Activated CD4-positive, alpha-beta T cell treated with anti-CD3 and anti-CD28 coated beads, Interleukin-2, amount 50 U/mL, for 16 hours (primary cell): ENCODE data around the gene PAGR1.
"Not testable (repeated sequence)": the region's sequence is repeated elsewhere in the genome, so short reads cannot be mapped to it uniquely, and the experiment has no call there.

Source experiments
- DNase-seq: peaks from one replicate; pipeline ENCODE4 v3.0.0-alpha.2; 2020

The PAGR1 gene

DNA sequence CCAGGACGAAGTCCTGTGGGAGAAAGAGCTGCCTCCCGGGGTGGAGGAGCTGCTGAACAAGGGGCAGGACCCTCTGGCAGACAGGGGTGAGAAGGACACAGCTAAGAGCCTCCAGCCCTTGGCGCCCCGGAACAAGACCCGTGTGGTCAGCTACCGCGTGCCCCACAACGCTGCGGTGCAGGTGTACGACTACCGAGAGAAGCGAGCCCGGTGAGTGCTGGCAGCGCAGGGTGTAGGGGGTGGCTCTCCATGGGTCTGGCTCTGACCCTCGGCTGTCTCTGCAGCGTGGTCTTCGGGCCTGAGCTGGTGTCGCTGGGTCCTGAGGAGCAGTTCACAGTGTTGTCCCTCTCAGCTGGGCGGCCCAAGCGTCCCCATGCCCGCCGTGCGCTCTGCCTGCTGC is 25.7 kb downstream of the PAGR1 start:
- no peak for DNase-seq

DNA sequence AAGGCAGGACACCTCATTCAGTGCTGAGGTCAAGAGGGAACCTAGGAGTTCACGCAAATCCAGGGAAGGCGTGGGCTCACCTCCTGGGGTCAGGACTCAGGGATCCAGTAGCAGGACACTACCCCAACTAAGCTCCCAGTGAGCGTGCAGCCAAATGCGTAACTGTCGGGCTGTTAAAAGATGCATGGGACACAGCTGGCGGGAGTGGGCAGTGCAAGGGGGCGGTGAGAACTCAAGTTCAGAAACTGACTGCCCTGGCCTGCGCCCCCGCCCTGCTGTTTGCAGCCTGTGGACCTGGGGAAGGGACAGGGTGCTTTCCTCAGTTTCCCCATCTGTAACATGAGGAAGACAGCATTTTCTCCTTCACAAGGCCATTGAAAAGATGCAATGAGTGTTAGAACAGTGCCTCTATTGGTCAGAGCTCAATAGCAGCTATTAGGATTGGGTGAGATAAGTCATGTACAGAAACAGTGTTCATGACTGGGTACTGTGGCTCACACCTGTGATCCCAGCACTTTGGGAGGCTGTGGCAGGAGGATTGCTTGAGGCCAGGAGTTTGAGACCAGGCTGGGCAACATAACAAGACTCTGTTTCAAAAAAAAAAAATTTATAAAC is 26.9 kb downstream of the PAGR1 start:
- DNase-seq = no peak

DNA sequence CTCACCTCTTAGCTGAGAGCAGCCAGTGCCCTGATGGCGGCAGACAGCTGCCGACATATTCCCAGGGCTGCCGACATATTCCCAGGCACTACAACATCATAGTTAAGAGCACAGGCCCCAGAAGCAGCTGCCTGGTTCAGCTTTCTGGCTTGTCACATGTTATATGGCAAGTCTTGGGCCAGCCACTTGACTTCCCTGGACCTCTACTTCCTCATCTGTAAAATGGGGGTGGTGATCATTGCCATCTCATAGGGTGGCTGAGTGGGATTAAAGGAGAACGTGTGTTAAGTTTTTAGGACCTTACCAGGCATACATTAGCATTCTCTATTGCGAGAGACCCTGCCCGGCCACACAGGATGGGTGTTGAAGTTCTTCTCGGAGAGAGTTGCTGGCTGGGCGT is 28.0 kb downstream of the PAGR1 start:
- no peak for DNase-seq

DNA sequence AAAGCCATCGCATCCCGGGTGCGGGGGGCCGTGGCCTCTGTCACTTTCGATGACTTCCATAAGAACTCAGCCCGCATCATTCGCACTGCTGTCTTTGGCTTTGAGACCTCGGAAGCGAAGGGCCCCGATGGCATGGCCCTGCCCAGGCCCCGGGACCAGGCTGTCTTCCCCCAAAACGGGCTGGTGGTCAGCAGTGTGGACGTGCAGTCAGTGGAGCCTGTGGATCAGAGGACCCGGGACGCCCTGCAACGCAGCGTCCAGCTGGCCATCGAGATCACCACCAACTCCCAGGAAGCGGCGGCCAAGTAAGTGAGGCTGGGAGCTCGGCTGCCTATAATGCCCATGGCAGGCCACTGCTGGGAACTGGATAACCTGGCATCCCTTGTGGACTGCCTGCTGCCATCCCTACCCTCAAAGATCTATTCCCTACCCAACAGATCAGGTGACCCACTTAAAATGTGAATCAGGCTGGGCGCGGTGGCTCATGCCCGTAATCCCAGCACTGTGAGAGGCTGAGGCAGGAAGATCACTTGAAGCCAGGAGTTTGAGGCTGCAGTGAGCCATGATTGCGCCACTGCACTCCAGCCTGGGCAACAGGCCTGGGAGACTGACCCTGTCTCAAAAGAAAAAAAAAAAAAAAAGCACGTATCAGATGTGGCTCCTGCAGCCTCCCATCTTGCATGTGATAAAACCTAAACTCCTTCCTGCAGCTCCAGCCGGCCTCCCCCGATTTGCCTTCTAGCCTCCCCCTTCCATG is 28.8 kb downstream of the PAGR1 start:
- no peak for DNase-seq

DNA sequence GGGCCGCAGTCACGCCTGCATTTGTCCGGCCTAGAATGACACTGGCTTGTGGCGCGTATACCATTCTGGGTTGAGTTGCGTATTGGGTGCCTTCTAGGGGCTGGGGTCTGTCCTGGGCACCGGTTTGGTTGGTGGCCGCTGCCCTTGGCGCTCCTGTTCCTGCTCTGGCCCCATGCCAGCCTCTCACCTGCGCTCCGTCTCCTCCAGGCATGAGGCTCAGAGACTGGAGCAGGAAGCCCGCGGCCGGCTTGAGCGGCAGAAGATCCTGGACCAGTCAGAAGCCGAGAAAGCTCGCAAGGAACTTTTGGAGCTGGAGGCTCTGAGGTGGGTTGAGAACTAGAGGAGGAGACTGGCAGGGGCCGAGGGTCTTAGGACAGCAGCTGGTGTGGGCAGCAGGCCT is 29.7 kb downstream of the PAGR1 start:
- no peak for DNase-seq

DNA sequence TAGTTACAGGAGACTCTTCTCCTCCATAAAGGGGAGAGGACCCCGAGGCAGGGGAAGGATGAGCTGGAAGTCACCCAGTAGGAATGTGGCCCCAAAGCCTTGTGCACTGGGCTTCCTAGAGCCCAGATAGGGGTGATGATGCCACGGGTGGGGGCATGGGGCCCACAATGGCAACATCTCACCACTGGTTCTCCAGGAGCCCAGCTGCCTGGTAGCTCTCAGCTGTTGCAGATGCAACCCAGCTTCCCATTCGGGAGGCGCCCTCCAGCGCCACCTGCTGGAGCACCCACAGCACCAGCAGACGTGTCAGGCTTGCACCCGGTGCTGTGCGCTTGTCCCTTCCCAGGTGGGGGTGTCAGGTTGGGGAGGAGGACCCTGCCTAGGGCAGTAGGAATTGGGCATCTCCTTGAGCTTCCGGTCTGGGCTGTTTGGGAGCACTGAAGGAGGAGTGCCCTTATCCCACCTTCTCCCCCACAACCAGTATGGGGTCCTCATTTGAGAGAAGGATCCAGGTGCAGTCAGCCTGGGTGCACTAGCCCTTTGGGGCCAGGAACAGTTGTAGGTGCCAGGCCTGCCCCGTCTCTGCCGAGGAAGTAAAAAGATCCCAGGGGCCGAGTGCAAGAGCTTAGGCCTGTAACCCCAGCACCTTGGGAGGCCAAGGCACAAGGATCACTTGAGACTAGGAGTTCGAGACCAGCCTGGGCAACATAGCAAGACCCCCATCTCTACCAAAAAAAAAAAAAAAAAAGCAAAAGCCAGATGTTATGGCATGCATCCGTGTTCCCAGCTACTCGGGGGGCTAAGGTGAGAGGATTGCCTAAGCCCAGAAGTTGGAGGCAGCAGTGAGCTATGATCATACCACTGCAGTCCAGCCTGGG is 32.7 kb downstream of the PAGR1 start:
- DNase-seq = peak; percentile 83

DNA sequence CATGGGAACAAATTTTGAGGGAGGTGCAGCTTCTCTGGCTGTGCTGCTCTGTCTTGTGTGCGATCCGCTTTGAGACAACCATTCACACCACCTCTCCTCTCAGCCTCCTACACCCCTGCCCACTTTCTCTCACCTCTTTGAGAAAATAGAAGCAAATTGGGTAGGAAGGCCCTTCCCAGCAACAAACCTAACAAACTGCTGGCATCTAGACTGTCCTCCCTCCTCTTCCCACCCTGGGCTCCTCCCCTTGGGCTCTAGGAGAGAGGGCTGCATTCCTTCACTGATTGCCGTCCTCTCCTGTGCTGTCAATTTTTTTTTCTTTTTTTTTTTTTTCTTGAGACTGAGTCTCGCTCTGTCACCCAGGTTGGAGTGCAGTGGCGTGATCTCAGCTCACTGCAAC is 33.6 kb downstream of the PAGR1 start:
- no peak for DNase-seq

DNA sequence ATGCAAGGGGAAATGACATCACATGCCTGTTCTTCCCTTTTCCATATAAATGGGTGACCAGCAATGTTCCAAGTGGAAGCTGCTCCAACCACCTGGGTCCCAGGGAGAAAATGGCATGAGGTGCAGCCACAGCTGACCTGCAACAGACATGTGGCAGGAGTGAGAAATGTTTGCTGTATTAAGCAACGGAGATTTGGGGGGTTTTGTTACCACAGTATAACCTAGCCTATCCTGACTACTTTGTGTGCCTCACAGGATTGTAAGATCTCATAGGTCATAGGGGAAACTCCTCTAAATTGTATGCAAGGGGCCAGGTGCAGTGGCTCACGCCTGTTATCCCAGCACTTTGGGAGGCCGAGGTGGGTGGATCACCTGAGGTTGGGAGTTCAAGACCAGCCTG is 35.0 kb downstream of the PAGR1 start:
- no peak for DNase-seq

DNA sequence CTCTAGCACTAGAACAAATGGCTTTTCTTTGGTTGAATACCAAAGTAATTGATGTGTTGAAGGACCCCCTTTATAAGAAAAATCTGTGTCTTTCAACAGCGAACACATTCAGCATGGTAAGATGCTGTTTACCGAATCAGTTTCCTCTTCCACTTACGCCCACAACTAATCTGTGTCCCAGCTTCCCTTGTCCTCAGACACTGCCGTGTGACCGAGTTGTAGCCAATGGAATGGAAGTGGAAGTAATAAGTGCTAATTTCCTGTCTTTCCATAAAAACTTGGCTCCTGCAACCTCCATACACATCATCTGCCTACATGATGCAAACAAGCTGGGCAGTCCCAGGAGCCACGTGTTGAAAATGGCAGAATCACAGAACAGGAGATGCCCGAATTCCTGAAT is 36.7 kb downstream of the PAGR1 start:
- DNase-seq = no peak

DNA sequence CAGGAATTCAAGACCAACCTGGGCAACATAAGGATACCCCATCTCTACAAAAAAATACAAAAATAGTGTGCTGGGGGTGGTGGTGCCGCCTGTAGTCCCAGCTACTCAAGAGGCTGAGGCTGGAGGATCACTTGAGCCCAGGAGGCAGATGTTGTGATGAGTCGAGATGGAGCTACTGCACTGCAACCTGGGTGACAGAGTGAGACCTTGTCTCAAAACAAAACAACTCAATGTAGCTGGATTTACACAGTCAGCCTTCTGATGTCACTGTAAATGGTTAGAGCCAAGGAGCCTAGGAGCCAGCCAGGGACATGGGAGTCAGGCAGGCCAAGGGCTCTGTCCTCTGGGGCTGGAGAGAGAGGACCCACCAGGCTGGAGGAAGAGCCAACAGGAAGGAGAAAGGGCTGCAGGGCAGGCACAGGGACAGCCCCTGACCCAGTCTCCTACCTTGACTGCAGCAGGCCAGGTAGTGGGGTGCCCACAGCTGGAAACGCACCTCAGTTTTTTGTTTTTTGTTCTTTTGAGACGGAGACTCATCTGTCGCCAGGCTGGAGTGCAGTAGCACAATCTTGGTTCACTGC is 38.7 kb downstream of the PAGR1 start:
- no peak for DNase-seq

DNA sequence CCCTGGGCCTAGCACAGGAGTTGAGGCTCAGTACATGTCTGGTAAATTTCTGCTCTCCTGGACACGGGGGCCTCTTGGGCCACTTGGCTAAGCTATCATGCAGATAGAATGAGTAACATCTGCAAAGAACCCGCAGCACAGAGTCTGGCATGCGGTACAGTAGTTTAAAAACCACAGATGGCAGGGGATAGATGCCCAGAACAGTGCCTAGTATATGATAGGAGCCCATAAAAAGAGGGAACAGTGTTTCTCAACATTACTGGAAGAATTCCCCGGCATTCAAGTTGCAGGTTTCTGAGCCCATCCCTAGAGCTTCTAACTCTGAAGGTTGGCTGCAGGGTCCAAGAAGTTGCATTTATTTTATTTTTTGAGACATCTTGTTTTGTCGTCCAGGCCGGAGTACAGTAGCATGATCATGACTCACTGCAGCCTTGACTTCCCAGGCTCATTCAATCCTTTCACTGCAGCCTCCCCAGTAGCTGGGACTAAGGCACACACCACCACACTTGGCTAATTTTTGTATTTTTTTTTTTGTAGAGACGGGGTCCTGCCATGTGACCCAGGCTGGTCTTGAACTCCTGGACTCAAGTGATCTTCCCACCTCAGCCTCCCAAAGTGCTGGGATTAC is 41.3 kb downstream of the PAGR1 start:
- DNase-seq = no peak

DNA sequence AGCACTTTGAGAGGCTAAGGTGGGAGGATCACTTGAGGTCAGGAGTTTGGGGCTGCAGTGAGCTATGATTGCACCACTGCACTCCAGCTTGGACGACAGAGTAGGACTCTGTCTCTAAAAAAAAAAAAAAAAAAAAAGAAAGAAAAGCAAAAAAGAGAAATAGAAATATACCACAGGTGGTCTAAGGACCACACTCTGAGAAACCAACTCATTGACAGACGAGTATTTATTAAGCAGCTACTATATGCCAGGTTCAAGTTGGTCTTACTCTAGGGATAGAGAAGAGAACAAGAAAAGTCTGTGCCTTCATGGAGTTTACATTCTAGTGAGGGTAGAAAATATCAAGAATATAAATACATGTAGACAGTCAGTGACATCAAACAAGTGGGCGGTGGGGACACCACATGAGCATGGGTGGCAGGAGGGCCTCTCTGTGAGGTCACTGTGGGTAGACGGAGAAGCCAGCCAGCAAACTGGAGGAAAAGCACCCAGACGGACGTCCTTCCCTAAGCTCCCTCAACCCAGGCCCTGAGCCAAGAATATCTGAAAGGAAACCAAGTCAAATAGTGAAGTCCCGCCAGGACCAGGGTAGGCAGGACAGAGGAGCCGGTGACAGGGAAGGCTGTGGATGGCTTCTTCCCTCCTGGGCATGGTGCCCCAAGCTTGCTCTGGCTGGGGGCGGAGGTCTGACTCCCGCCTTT is 42.3 kb downstream of the PAGR1 start:
- DNase-seq = no peak

DNA sequence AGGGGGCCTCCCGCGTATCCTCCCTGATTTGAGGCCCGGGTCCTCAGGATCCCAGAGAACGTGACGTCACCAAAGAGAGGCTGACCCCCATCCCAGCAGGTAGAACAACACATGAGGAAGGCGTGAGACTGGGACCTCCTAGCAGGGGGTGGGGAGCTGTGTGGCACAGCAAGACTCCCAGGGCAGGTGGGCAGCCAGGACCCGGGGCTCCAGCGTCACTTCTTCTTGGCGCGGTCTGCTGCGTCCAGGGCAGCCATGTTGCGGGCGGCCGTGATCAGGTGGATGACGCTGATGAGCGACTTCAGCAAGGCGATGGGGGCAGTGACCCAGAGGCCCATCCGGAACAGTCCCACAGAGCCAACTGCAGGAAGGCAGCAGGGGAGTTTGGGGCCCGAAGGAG is 43.0 kb downstream of the PAGR1 start:
- no peak for DNase-seq

DNA sequence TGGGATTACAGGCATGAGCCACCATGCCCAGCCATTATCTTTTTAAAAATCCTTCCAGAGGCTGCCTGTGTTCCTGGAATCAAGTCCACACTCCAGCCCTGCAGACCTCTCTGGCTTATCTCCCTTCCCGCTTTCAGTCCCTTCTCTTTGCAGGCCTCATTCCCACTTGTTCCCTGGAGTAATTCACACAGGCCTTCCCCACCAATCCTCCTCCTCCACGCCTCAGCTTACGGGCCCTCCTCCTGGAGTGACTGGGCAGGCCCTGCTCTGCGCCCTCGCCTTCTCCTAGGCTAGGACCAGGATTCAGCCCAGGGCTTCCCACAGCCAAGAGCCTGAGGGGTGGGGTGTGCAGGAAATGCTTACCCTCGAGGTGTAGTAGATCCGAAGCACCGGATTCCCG is 44.3 kb downstream of the PAGR1 start:
- no peak for DNase-seq

DNA sequence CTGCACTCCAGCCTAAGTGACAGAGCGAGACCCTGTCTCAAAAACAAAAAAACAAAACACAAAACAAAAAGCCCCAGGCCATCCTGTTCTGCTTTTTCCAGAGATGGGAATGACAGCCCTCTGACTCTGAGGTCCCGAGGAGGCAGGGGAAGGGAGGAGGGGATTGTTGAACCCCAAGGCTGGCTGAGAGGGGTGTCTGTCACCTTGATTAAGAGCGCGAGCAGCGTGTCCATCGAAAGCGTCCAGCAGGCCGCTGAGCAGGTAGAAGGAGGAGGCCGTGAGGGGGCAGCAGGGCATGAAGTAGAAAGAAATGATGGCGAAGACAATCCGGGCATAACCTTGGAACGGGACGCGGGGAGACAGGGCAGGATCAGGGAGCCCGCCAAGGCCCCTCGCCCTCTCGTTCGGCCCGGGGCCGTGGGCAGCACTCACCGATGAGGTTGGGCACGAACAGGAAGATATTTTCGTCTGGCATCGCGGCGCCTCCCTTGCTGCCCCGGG is 46.5 kb downstream of the PAGR1 start:
- peak; percentile 8 for DNase-seq

DNA sequence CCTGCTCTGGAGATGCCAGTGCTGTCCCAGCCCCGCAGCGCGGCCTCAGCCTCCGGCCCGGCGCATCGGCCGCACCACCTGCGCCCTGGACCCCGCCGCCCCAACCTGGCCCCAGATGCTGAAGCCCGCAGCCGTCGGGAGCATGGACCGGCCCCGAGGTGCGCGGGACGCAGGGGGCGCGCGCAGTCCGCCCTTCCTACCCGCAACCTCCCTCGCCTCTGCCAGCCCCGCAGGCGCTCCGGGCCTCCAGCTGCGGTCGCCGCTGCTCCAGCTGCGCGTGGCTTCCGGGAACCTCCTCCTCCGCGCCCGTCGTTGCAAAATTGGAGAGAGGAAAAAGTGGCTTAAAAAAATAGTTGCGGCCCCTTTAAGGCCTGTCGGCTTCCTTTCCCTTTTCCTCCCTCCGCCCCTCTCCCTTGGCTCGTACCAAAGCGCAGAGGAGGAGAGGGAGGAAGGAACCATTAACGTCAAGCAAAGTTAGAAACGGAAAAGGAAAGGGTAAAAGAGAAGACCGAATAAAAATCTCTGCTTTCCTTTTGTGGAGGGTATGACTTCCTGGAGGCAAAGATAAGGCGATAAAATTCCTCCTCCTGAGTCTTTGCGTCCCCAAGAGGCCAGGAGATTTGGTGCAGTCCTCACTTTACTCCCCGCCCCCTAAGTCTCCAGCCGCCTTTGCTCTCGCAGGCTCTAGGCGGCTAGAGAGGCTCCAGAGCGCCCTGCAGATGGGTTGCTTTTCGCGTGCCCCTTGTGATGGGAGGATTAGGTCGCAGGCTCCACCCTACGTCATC is 47.1 kb downstream of the PAGR1 start, which contains the start of gene CDIPT:
Gene CDIPT (minus strand): TSS at position 343 of the 785 bp plus-strand sequence. CDS start 369 bp downstream, outside the sequence.
- DNase-seq = peak; percentile 97

DNA sequence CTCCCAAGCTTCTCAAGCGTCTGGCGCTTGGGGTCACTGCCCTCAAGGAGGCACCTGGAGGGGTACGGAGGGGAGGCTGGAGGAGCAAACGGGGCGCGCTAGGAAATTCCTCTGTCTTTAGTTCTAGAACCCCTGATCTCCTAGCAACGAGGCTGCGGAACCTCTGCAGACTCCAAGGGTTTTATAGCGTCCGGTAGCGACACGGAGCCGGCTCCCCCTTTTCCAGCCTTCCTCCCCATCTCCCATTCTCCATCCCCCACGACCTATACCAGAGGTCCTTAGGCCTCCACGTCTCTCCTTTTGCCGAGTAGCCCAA is 47.7 kb downstream of the PAGR1 start:
- no peak for DNase-seq

DNA sequence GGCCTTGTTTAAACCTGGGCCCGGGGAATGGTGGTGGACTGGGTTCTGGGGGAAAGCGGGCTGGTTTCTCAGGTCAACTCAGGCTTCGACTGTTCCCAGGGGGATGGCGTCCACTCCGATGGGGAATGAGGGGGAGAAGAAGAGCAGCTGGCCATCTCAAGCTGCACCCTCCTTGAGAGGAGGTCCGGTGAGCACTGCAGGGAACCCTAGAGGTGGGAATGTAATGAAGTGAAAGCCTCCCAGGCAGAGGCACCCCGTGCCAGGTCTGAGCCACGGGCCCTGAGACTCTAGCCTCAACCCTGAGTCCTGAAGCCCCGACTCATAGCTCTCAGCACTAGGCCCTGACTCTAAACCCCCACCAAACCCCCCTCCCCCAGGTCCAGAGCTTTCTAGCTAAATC is 48.3 kb downstream of the PAGR1 start:
- DNase-seq = no peak

DNA sequence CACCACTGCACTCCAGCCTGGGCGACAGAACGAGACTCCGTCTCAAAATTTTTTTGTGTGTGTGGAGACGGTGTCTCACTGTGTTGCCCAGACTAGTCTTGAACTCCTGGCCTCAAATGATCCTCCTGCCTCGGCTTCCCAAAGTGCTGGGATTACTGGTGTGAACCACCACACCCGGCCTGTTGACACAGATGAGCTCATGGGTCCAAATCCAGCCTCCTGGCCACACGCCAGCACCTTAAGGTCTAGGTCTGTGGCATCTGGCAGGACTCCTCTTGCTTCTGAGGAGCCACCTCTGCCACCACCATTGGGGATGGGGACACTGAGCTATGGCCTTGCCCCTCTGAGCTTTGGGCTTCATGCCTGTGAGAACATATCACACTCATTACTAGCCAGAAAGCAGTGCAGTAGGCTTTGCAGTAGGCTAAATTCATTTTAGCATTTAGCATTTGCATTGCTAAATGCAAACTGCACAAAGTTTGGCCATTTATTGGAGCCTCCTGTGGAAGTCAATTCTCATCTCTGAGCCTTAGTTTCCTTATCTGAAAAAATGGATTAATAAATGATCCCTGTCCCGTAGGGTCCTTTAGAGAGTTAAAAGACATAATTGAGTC is 52.6 kb downstream of the PAGR1 start:
- DNase-seq = no peak

DNA sequence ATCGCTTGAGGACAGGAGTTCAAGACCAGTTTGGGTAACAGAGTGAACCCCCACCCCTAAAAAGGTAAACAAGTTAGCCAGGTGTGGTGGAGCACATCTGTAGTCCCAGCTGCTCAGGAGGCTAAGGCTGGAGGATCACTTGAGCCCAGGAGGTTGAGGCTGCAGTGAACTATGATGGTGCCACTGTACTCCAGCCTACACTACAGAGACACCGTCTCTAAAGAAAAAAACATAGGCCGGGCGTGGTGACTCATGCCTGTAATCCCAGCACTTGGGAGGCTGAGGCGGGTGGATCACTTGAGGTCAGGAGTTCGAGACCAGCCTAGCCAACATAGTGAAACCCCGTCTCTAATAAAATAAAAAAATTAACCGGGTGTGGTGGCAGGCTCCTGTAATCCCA is 53.1 kb downstream of the PAGR1 start:
- DNase-seq = not testable (repeated sequence)
